GM12874 (cell line): Measurements from ENCODE around the gene CARD11.

Source experiments
- TF ChIP-seq, protein P1 (sequence below): IDR thresholded peaks from 2 replicates; pipeline ENCODE4 v1.5.1; 2011; ENCODE audit warnings: low read depth, mild to moderate bottlenecking, control low read depth, low read length, moderate library complexity; ENCODE audit not compliant: insufficient read depth

The CARD11 gene

DNA sequence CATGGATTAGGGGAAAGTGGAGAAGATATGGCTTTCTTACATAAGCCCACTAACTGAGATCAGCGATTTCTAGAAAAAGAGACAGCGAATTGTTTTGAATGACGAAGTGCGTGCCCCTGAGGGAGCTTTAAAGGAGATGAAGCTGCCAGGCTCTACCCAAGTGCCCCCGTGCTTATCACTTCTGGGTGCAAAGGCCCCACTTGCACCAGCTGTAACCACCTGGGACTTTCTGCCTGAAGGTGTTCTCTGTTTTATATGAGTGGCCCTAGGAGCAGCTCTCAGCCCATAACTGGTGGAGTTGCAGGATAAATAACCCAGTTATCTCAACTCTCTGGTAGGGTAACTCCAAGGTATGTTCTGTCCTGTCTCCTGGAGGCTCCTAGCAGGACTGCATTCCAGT, 20.4 kb upstream of the CARD11 start:
- TF ChIP-seq, protein P1, sequence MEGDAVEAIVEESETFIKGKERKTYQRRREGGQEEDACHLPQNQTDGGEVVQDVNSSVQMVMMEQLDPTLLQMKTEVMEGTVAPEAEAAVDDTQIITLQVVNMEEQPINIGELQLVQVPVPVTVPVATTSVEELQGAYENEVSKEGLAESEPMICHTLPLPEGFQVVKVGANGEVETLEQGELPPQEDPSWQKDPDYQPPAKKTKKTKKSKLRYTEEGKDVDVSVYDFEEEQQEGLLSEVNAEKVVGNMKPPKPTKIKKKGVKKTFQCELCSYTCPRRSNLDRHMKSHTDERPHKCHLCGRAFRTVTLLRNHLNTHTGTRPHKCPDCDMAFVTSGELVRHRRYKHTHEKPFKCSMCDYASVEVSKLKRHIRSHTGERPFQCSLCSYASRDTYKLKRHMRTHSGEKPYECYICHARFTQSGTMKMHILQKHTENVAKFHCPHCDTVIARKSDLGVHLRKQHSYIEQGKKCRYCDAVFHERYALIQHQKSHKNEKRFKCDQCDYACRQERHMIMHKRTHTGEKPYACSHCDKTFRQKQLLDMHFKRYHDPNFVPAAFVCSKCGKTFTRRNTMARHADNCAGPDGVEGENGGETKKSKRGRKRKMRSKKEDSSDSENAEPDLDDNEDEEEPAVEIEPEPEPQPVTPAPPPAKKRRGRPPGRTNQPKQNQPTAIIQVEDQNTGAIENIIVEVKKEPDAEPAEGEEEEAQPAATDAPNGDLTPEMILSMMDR: no peak

DNA sequence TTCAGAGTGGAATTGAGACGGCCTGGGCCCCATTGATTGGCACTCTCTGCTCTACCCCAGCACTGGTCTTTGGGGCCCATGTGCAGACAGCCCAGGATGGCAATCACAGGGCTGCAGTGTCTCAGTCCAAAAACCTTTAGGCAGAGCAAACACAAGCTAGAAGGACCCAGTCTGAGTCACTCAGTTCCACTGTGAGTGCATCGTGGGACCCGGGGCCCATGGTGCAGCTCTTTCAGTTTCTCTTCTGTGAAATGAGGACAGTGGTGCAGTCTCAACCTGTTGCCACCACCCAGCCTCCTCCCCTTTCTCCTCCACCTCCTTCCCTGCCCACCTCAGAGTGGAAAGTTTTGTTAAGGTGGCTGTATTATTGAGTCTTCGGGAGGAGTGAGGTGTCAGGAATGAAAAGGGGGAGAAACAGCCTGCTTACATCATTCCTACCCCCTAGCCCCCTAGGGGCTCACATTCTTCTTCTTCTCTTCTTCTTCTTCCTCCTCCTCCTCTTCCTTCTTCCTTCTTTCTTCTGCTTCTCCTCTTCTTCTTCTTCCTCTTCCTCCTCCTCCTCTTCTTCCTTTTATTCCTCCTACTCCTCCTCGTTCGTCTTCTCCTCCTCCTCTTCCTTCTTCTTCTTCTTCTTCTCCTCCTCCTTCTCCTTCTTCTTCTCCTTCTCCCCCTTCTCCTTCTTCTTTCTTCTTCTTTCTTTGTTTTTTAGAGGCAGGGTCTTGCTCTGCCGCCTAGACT, 19.5 kb upstream of the CARD11 start:
- TF ChIP-seq, protein P1: no peak

DNA sequence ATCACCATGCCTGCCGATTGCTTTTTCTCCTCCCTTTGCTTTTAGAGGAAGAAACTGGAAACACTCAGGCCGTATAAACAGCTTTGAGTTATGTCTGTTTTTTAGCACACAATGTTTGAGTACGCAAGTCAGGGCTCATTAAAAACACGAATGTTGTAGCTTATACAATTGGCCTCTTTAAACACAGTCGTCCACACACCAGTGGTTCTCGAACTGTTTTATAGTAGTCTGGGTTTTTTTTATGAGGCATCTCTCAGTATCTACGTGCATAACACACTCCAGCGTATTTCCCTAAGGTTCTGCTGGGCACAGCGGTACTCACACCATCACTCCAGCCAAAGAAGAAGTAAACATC, 13.4 kb upstream of the CARD11 start:
- TF ChIP-seq, protein P1: no peak

DNA sequence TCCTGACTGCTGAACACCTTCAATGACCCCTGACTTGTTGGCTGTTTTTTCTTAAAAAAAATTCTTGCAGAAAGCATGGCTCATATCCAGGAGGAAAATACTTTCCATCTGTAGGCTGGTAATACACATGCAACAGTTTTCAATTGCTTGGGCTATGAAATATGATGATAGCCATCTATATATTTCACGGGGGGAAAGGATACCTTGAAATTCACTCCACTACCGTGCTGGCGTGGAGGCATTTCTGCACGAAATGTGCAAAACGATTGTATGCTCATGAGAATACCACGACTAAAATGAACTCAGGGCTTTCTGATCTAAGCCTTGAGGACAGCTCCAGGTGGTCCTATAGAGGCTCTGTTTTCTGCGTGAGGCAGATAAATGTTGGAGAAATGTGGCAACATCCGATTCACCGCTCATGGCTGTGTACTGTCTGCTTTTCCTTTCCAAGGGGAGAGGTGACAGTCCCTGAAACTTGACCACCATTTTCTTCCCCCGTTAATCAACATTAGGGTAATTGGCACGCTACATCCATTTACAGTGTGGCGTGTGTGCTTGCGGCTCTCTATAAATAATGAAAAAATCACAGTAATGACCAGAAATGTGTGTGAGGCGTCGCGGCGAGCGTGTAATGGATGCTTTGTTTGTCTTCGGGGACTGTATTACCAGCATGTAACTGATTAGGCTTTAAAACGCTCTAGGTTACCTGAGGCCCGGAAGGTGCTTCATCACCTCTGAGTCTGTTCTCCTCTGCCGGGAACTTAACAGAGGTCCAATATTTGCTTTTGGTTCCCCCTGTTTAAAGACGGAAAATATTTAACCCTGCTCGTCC, 12.8 kb upstream of the CARD11 start:
- TF ChIP-seq, protein P1: no peak

DNA sequence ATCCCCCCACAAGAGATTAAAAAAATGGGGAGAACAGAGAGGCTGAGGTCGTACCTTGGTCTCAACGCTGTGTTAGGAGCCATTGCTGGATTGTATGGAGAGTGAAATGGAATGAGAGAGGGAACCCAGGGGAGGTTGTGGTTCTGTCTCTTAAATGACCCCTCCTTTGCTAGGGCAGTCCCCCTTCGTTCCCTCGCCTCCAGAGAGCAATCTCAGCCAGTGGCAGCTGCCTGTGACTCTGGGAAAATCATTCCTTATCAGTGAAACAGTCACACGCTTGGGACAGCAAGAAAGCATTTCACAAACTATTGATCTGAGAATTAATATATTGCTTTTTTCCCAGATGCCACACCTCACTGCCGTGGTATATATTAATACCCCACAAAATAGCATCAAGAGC, 12.0 kb upstream of the CARD11 start:
- TF ChIP-seq, protein P1: no peak

DNA sequence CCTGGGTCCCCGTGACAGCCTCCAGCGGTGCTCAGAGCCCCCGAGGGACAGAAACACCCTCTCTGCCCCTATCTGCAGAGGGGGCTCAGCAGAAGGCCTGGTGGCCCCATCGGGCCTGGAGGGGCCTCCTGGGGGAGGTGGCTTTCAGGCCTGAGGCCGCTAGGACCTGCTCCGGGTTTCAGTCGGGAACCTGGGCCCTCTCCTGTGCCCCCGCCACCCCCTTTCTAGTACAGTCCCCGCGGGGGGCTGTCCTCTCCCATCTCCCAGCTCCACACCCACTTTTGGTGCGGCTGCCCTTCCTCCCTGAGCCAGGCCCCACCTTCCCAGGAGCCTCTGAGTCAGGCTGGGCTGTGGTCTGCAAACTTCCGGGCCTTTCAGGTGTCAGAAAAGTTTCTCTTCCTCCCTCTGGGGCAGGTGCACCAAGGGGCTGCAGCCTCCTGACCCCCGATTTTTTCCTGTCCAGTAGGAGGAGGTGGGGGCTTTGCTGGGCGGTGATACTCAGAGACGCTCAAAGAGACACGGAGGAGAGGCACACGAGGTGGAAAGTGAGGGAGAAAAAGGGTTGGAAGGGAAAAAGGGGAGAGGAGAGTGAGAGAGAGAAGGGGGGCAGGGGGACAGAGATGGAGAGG, 692 bp downstream of the CARD11 start:
- TF ChIP-seq, protein P1: no peak

DNA sequence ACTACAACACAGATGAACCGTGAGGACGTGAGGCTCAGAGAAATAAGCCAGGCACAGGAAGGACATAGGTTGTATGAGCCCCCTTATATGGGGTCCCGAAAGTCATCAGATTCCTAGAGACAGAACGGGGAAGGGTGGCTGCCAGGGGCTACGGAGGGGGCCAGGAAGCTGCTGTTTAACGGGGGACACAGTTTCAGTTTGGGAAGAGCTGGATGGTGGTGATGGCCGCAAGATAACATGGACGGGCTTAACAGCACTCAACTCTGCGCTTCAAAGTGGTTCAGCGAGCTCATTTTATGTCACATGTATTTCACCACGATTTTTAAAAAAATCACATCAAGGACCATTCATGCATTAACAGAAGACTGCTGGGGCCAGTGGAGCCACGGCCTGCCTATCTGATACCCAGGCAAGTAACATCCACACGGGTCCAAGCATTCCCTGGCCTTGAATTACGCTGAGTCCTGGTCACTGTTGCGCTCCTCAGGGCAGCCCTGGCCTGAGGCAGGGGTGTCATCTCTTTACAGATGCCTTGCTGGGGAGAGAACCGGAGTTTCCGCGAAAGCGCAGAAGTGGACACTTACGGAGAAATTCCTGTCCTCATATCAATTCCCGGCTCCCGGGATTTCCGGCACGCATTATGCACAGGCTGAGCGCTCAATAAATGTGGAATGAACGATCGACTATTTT, 1.5 kb downstream of the CARD11 start:
- TF ChIP-seq, protein P1: no peak
